ENCODE measurements around the gene DIS3L2. TPM values are rescaled to one million over a fixed set of nuclear protein-coding genes. Genes with fewer than 3 reads are reported as not detected.

Gene DIS3L2
- total RNA-seq, 4 donors from 2014 or later: 16.1 to 26.7 (median 22.0) TPM

GRCh38 chr2:232286001-232286868 lies 324.7 kb downstream of the DIS3L2 start:
- Histone ChIP-seq H3K27ac (replicated peaks in 1 of 4) (no peak overlapping the region), H3K4me1 (peaks cover 0 to 24% (median 0%) of the 10 kb centered on the region in 4 donors), H3K27me3 (no peaks in the 10 kb centered on the region), H3K9me3 (no peaks in the 10 kb centered on the region), H3K4me3 (no peak overlapping the region), H3K36me3 (peaks cover 0 to 13% (median 3%) of the 10 kb centered on the region in 4 donors)
- 89% methylated on average over 5 of the region's 5 CpGs for WGBS
- no peak for DNase-seq (ENCODE audit: extremely low spot score)
- intact Hi-C loops (cut with DNase I): no loop called here
- no peak for TF ChIP-seq POLR2AphosphoS5 (IDR thresholded peaks at IDR 0.05)
- TF ChIP-seq POLR2A (IDR thresholded peaks at IDR 0.05; ENCODE audit: low read depth): no peak
- no peak for TF ChIP-seq EP300 (IDR thresholded peaks at IDR 0.05)
- TF ChIP-seq CTCF (IDR thresholded peaks at IDR 0.05): no peak

- intact Hi-C loops (cut with DNase I): no loop called here
- no peaks in the 10 kb centered on the region for H3K27me3 ChIP-seq
- no peak for TF ChIP-seq CTCF (IDR thresholded peaks at IDR 0.05)
- no peak for TF ChIP-seq POLR2AphosphoS5 (IDR thresholded peaks at IDR 0.05)
- no peak overlapping the region for H3K27ac ChIP-seq (replicated peaks in 1 of 4)
- peaks cover 0 to 22% (median 0%) of the 10 kb centered on the region in 4 donors for H3K4me1 ChIP-seq
- H3K36me3 ChIP-seq: peaks cover 0 to 10% (median 2%) of the 10 kb centered on the region in 4 donors
- no peaks in the 10 kb centered on the region for H3K9me3 ChIP-seq
- WGBS: 94% methylated on average over 6 of the region's 8 CpGs
- no peak for DNase-seq (ENCODE audit: extremely low spot score)
- no peak overlapping the region for H3K4me3 ChIP-seq
Observed at GRCh38 chr2:232287316-232287715, 325.8 kb downstream of the DIS3L2 start.

GRCh38 chr2:232288489-232289030 lies 327.0 kb downstream of the DIS3L2 start:
- no peak for TF ChIP-seq POLR2AphosphoS5 (IDR thresholded peaks at IDR 0.05)
- no peak for TF ChIP-seq POLR2A (IDR thresholded peaks at IDR 0.05; ENCODE audit: low read depth)
- TF ChIP-seq CTCF (IDR thresholded peaks at IDR 0.05): no peak
- TF ChIP-seq EP300 (IDR thresholded peaks at IDR 0.05): no peak
- H3K36me3 ChIP-seq: peaks cover 0 to 10% (median 2%) of the 10 kb centered on the region in 4 donors
- no peak overlapping the region for H3K27ac ChIP-seq (replicated peaks in 1 of 4)
- H3K4me3 ChIP-seq: no peak overlapping the region
- 88% methylated on average over 4 of the region's 4 CpGs for WGBS
- no peaks in the 10 kb centered on the region for H3K27me3 ChIP-seq
- H3K9me3 ChIP-seq: no peaks in the 10 kb centered on the region
- intact Hi-C loops (cut with DNase I): no loop called here
- DNase-seq (ENCODE audit: extremely low spot score): no peak
- H3K4me1 ChIP-seq: peaks cover 0 to 16% (median 2%) of the 10 kb centered on the region in 4 donors

- H3K36me3 ChIP-seq: peaks cover 0 to 14% (median 2%) of the 10 kb centered on the region in 4 donors
Observed at GRCh38 chr2:232290668-232291067, 329.2 kb downstream of the DIS3L2 start.

More at GRCh38 chr2:232290668-232291067, 329.2 kb downstream of the DIS3L2 start:
- TF ChIP-seq POLR2A (IDR thresholded peaks at IDR 0.05; ENCODE audit: low read depth): no peak
- no peak for TF ChIP-seq CTCF (IDR thresholded peaks at IDR 0.05)
- TF ChIP-seq POLR2AphosphoS5 (IDR thresholded peaks at IDR 0.05): no peak
- no peak for TF ChIP-seq EP300 (IDR thresholded peaks at IDR 0.05)
- intact Hi-C loops (cut with DNase I): no loop called here
- H3K27me3 ChIP-seq: no peaks in the 10 kb centered on the region
- no peak overlapping the region for H3K27ac ChIP-seq (replicated peaks in 1 of 4)
- H3K4me3 ChIP-seq: no peak overlapping the region
- H3K4me1 ChIP-seq: peaks cover 0 to 16% (median 2%) of the 10 kb centered on the region in 4 donors
- DNase-seq (ENCODE audit: extremely low spot score): no peak
- no peaks in the 10 kb centered on the region for H3K9me3 ChIP-seq
- WGBS: 100% methylated on average over 8 of the region's 8 CpGs

All from esophagus muscularis mucosa (tissue), 4 donors.